NT2/D1 (cell line): ENCODE data around the gene PLPPR3.

Experiments
- SUZ12 ChIP-seq: IDR thresholded peaks from 2 replicates; pipeline ENCODE4 v1.6.1; 2011; ENCODE audit not compliant: insufficient read length, insufficient read depth; ENCODE audit errors: extremely low read depth
- ZNF274 ChIP-seq: IDR thresholded peaks from 2 replicates; pipeline ENCODE4 v1.6.1; 2011; ENCODE audit warnings: mild to moderate bottlenecking, low read depth, low read length

- TF ChIP-seq ZNF274, result no peak
- TF ChIP-seq SUZ12, result no peak
These were observed 58.6 kb downstream of the PLPPR3 start for GRCh38 chr19:763181-763580.
